Umbilical cord (tissue), 2 donors: ENCODE results near the gene H3-3A. TPM values are rescaled to one million over a fixed set of nuclear protein-coding genes. Genes with fewer than 3 reads are reported as not detected.
A peak's percentile ranks its signal among the peaks of the same experiment; 100 is the strongest.
"Not testable (repeated sequence)": the region's sequence is repeated elsewhere in the genome, so short reads cannot be mapped to it uniquely, and the experiment has no call there.

ENCODE experiments used
- DNase-seq: peaks from one replicate; pipeline ENCODE4 v3.0.0-alpha.2; 2015; ENCODE audit warnings: low spot score
- total RNA-seq: library from RNA; depleted of rRNA; stranded (reverse); fragments of >200 nt; gene quantifications from one replicate; pipeline ENCODE4 v1.2.3, GENCODE V29; 2014; ENCODE audit warnings: low replicate concordance; ENCODE audit not compliant: insufficient read depth

H3-3A gene
- total RNA-seq, 1 donor from 2014 or later, result 232 TPM

GRCh38 chr1:226085675-226086285, 23.3 kb downstream of the H3-3A start:
- DNase-seq, result no peak

DNA sequence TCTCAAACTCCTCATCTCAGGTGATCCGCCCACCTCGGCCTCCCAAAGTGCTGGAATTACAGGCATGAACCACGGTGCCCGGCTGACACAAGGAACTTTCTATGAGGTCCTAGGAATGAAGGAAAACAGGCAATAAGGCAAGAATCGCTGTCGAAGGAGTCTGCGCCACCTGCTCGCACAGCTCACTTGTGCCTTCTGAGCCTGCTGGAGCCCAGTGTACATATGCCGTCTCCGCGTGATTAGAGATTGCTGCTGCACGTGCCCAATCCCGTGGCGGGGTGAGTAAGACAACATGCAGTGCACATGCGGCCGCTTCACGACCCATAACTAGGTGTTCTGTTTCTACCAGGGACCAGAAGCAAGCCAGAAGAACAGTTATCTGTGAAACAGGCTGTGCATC, 24.3 kb downstream of the H3-3A start:
- DNase-seq, result no peak

- no peak for DNase-seq
Observed at GRCh38 chr1:226091461-226091860, 28.9 kb downstream of the H3-3A start.

GRCh38 chr1:226092048-226092820, 29.7 kb downstream of the H3-3A start:
- not testable (repeated sequence) for DNase-seq

DNA sequence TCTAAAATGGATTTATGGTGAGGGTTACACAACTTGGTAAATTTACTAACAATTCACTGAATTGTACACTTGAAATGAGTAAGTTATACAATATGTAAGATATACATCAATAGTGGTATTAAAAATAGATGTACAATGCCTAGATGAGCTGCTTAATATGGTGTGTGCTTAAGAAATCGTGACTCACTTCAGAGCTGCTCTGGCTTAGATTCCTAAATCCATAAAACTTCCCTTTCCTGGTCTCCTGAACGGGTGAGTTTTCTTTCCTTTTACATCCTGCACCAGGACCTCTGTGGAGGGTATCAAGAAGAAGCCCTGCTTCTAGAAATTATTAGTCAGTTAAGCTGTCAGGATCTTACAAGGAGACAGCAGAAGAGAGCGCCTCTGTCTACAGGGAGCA, 30.4 kb downstream of the H3-3A start:
- peak; percentile 61 for DNase-seq

DNA sequence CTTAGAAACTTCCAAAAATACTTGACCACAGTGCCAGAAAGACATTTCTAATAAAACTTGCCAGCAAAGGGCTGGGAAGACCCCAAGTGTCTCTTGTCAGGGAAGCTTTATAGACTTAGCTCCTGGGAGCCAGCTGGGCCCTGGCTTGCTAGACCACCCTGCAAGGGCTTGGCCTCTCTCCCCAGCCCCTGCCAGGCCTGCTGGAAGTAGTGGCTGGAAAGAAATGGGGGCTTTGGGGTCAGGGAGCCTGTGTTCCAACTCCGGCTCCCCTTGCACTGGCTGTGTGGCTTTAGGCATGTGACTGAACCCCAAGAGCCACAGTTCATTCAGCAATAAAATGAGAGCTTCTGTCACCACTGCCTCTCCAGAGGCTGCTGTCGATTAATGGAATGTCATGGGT, 31.1 kb downstream of the H3-3A start:
- no peak for DNase-seq

DNA sequence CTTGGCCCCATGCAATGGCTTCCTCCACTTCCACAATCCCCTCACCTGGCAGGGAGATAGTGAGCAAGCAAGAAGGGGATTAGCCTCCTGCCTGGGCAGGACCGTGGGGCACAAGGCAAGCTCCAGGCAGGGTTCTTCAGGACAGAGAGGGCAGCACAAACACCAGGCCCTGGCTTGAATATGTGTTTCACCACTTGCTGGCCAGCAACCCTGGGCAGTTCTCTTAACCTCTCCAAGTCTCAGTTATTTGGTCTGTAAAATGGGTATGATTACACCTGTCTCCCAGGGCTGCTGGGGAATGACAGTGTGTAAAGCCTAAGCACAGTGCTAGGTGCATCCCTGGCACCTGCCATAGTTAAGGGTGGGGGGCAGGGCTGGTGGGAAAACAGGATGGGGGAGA, 31.9 kb downstream of the H3-3A start:
- no peak for DNase-seq

- DNase-seq, result no peak
Observed at GRCh38 chr1:226095286-226095685, 32.8 kb downstream of the H3-3A start.

- no peak for DNase-seq
Observed at GRCh38 chr1:226097866-226098625, 35.5 kb downstream of the H3-3A start.

GRCh38 chr1:226098870-226099835, 36.6 kb downstream of the H3-3A start:
- no peak for DNase-seq

DNA sequence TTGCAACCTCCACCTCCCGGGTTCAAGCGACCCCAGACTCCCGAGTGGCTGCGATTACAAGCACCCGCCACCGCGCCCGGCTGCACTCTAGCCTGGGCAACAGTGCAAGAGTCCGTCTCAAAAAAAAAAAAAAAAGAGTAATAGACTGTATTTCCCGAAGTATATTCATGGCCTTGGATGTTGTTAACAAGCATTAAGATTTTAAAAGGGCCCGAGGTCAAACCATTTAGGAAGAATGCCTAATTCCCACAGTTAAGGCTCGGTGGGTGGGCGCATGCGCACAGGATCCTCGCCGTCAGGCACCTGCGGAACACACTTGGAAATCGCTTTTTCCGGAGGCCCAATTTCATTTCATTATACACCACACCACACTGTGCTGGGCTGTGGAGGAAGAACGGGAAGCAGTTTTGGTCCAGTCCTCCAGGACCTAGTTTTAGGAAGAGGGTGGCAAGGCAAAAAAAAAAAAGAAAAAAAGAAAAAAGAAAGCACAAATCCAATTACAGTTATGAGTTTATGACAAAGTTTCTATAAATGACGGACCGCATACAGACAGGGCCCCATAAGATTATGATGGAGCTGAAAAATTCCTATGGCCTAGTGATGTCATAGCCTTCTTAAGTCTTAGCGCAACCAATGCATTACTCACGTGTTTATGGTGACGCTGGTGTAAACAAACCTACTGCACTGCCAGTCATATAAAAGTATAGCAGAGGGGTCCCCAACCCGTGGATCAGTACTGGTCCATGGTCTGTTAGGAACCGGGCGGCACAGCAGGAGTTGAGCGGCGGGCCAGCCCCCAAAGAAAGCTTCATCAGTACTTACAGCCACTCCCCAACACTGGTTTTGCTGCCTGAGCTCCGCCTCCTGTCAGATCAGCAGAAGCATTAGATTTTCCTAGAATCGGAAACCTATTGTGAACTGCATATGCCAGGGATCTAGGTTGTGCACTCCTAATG, 38.2 kb downstream of the H3-3A start:
- DNase-seq, result peak; percentile 42

DNA sequence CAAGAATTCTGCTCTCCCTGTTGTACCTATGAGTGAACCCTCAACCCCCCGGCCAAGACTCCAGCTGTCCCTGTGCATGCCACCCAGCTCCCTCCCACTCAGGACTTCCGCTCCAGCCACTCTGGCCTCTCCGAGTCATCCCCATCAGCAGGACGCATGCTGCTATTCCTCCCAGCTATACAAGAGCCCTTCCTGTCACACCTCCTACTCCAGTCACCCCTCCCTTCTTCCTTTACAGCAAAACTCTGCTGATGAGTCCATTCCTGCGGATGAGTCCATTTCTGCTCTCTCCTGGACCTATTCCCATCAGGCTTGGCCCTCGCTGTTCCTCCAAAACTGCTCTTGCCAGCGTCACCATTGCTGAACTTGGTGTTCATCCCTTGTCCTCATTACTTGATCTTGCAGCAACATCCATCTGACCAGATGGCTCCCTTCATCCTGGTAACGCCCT, 42.2 kb downstream of the H3-3A start:
- DNase-seq, result no peak

- peak; percentile 55 for DNase-seq
Observed at GRCh38 chr1:226107471-226108460, 45.2 kb downstream of the H3-3A start.

DNA sequence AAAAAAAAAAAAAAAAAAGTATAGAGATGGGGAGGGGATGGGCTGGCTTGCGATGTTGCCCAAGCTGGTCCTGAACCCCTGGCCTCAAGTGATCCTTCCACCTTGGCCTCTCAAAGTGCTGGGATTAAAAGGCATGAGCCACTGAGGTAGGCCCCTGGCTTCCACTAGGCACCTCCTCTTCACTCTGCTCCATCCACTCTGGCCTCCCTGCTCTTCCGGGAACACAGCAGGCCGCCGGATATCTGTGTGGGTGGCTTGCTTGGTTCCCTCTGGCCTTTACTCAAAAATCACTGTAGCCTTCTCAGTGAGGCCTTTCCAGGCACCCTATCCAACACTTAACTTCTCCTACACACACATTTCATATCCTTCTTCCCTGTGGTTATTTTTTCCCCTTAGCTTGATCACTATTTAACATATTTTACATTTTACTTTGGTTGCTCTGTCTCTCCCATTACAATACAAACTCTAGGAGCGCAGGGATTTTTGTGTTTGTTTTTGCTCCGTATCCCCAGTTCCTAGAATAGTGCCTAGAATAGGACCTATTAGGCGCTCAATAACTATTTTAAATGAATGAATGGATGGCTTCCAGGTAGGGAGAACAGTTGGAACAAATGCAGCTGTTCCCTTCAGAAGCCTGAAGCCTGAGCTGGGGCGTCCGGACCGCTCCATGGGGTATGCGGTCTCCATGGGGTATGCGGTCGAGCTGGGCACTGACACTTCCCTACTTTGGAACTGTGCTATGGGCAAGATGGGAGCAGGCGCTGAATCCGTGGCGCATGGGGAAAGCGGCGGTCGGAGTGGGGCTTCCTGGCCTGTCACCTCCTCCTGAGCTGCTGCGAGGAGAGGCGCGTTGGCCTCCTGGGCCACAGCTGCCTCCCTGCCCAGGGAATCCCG, 46.7 kb downstream of the H3-3A start:
- DNase-seq, result peak; percentile 29

- DNase-seq, result peak; percentile 93
Observed at GRCh38 chr1:226109829-226110248, 47.3 kb downstream of the H3-3A start.

- peak; percentile 81 for DNase-seq
Observed at GRCh38 chr1:226110249-226111097, 48.0 kb downstream of the H3-3A start.
